Activated CD4-positive, alpha-beta T cell treated with anti-CD3 and anti-CD28 coated beads for 24 hours (primary cell): ENCODE results near the gene CD101.
"Not testable (repeated sequence)": the region's sequence is repeated elsewhere in the genome, so short reads cannot be mapped to it uniquely, and the experiment has no call there.

ENCODE experiments used
- DNase-seq, 2 donors: peaks; one replicate each; pipeline ENCODE4 v3.0.0-alpha.2; 2020; ENCODE audit warnings: low read depth in 2 of 2

CD101 gene

DNA sequence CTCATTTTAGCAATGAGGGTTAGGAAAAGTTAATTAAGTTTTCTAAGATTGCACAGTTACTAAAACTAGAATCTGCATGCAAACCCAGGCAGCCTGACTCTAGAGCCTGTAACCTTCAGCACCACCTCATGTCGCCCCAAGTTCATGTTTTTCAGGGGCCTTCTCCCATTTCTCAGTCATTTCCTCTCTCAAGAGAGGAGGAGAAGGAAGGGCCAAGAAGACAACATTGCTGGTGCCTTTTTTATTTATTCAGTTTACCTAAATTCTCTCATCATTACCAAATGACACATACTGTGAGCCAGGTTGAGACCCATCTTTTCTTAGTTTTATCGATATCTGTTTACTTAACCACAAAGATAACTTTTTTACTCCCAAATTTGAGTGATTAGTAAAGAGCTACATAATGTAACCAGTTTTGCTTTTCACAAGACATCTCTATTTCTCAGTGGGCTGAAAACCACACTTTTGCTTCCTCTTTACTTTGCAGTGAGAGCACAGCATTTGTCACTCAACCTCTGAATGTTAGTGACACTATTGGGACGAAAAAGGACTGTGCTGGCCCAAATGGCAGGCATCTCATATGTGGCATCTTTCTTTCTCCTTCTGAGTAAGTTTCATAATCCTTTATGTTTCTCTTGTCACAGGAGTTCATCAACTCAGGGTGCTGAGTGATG is at the start of gene CD101:
TSS of gene CD101 (plus strand) at position 507 of the 674 bp plus-strand sequence. CDS start at position 565, 58 bp downstream.
- peak in 1 of 2 donors; percentile 27 for DNase-seq

- no peak for DNase-seq
Measured at GRCh38 chr1:116952738-116953275, 48.8 kb upstream of the CD101 start.

- no peak for DNase-seq
Measured at GRCh38 chr1:116954440-116954839, 47.1 kb upstream of the CD101 start.

DNA sequence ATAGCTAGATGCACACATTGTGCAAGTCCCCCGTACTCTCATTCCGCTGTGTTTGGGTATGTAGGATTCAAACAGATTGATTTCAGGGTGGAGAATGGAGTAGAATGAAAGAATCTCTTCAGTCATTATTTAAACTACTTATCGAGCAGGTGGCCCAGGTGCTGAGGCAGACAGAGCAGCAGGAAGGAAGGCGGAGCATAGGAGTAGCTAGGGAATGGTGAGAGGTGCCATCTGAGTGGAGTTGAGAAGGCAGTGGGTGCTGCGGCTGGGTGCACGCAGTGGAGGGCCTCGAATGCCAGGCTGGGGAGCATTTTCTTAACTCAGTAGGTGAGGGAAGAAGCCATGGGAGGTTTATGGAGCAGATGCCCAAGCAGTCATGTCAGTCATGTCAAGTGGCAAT is 45.2 kb upstream of the CD101 start:
- no peak for DNase-seq

GRCh38 chr1:116957646-116958045 is 43.9 kb upstream of the CD101 start:
- DNase-seq, result no peak

DNA sequence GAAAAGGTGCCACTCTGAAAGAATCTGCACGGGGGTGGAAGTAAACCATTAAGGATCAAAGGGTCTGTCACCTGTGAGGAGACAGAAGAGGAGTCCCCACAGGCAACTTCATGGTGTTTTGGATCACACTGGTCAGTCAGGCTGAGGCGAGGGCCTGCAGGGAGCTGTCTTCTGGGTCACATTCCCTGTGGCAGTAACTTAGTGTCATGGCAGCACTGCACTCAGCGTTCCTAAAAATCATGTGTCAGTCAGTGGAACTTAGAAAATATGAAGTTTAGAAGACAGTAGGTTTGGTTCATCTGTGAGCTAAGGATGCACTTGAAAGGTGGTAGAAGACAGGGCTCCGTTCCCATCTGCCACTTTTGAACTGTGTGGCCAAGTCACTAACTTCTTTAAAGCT is 43.5 kb upstream of the CD101 start:
- no peak for DNase-seq

- no peak for DNase-seq
Measured at GRCh38 chr1:116958977-116959376, 42.6 kb upstream of the CD101 start.

DNA sequence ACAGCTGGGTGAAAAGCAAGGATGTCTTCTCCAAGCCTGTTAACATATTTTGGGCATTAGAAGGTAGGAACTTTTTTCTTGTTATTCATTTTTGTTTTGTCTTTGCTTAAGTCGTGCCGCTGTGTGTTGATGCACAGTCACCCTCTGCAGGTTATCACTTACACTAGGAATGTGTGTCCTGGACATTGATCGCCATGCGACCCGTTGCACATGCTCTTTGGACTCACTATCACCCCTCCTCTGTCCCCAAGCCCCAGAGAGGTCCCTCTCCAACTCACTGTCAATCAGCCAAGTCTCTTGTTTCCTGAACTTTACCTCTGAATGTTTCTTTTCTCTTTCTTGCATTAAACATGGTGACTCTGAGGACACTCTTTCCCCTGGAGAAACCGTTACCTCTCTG is 40.0 kb upstream of the CD101 start:
- no peak for DNase-seq

DNA sequence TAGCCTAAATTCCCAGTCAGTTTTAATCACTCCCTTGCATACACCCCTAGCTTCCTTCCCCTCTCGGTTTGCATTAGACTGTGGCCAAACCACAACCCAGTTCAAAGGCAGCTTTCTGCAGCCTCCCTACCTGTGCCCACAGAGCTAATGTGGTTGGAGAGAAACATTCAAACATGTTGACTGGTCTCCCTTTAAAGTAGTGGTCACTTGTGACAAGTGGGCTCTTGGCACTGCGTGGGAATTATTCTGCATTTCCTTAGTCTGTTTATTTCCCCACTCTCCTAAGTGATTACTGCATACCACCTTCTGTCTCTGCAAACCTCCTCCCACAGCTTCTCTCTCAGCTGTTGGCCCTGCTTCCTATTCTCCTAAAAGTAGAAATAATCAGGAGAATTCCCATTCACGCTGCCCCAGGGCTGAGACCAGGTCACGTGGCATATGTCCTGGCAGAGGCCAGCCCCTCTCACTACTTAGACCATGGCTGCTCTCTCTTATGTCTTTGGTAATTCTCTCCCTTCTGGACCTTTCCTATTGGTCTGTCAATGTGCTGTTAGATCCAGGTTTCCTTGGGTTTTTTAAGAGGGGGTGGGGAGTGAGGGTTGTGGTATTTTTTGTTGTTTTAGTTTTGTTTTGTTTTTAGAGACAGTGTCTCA is 38.4 kb upstream of the CD101 start:
- no peak for DNase-seq

- DNase-seq, result no peak
Measured at GRCh38 chr1:116966791-116967190, 34.8 kb upstream of the CD101 start.

- no peak for DNase-seq
Measured at GRCh38 chr1:116968724-116969123, 32.8 kb upstream of the CD101 start.

DNA sequence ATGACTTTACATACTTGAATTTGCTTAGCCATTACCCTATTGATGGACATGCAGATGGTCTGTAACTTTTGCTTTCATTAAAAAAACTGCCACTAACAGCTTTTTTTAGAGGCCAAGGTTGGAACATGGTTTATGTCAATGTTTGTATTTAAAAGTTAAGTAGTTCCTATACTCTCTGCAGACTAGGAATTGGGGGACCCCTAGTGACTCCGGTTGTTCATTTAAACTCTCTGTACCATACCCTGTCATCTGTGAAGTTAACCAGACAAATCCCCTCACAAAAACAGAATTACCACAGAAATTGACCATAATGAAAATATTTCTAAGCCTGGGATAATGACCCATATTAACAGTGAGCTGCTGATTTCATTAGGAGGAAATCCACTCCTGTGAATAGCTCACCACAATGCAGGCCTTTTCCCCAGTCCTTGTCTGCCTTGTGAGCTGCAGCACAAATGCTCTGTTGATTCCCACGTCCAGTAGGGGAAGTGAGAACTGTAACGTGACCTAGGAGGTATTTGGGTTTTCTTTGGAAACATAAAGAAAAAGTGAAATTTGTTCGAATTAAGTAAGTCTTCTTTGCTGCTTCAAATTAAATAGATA is 30.2 kb upstream of the CD101 start:
- DNase-seq, result no peak

GRCh38 chr1:116971965-116972673 is 29.4 kb upstream of the CD101 start:
- DNase-seq, result no peak

GRCh38 chr1:116972674-116973030 is 28.9 kb upstream of the CD101 start:
- DNase-seq, result no peak

DNA sequence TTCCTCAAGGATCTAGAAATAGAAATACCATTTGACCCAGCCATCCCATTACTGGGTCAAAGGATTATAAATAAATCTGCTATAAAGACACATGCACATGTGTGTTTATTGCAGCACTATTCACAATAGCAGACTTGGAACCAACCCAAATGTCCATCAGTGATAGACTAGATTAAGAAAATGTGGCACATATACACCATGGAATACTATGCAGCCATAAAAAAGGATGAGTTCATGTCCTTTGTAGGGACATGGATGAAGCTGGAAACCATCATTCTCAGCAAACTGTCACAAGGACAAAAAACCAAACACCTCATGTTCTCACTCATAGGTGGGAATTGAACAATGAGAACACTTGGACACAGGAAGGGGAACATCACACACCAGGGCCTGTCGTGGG is 21.3 kb upstream of the CD101 start:
- not testable (repeated sequence) for DNase-seq

DNA sequence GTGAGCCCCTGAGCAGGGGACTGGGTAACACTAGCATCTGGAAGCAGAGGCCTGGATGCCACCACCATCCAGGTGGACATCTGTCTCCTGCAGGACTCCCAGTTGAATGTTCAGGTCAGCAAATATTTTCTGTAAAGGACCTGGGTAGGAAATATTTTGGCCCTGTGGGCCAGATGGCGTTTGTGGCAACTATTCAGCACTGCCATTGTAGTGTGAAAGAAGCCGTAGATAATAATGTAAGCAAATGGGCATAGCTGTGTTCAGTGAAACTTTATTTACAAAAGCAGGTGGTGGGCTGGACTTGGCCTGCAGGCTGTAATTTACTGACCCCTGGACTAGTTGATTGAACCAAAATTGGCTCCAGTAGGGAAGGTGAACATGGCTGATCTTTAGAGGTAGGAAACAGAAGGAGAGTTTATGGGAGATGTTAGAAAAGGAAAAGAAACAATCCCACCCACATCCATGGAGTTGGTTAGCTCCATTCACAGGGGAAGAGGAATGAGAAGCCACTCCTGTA is 20.0 kb upstream of the CD101 start:
- no peak for DNase-seq

- no peak for DNase-seq
Measured at GRCh38 chr1:116982319-116983004, 19.1 kb upstream of the CD101 start.

DNA sequence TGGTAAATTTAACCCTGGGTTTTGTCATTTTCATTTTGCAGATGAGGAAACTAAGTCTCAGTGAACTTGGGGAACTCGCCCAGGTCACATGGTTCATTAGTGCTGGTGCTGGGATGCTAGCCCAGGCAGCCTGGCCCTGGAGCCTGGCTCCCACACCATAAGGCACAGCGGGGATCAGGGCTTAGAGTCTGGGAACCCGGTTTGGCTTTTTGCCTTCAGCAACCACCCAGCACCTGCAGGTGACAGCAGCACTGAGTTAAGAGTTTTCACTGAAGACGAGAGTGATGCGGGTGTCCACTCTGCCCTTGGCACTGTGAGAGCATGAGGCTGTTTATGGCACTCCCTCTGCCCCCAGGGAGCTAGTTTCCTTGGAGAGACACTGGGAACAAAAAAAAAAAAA is 18.4 kb upstream of the CD101 start:
- no peak for DNase-seq

DNA sequence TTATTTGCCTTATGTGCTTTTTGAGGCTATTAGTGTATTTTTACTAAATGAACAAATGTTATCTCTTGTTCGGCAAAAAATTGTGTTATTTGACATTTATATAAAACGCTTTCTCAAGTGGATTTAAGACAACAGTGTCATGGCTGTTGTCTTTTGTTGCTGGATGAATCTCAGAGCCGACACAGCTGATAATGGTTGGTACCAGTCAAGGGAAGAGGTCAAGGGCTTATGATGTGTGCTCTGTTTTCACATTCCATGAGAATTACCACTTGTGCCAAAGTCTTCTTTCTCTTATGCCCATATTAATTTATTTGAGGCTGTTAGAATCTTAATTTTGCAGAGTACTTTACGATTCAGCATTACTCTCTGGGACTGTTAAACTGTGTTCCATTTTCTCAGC is 17.9 kb upstream of the CD101 start:
- no peak for DNase-seq

DNA sequence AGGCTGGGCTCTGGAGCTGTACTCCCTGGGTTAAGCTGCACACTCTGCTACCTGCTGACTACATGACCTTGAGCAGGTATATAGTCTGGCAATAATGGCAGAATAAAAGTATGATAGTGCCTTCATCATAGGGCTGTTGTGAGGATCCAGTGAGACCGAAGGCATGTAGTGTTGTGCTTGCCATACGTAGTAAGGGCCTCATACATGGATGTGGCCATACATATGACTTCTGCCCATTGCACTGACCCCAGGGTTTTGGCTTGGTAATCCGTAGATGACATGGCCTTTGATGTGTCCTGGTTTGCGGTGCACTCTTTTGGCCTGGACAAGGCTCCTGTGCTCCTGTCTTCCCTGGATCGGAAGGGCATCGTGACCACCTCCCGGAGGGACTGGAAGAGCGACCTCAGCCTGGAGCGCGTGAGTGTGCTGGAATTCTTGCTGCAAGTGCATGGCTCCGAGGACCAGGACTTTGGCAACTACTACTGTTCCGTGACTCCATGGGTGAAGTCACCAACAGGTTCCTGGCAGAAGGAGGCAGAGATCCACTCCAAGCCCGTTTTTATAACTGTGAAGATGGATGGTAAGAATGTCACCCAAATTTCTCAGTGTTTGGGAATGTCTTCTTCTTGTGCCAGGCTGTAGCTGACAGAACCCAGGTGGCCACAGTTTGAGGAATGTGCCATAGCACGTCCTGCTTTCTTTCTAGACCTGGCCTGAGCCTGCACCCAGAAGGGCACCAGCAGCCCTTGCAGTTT is 17.0 kb upstream of the CD101 start:
- DNase-seq, result no peak
